Right atrium auricular region (tissue), 2 donors: ENCODE measurements around the gene NFASC. TPM values are rescaled to one million over a fixed set of nuclear protein-coding genes. Genes with fewer than 3 reads are reported as not detected.

Experiments
- DNase-seq: peaks from one replicate; pipeline ENCODE4 v3.0.0-alpha.2; 2019; ENCODE audit warnings: low spot score
- H3K27ac ChIP-seq, 2 donors: fragments of 200-600 bp; sonication (generic); 1 replicate in 1 of 2; 2 replicates in 1 of 2; pipeline ENCODE4 v1.5.1; 2016 to 2019
- H3K27me3 ChIP-seq, 2 donors: fragments of 200-600 bp; sonication (generic); one replicate each; pipeline versions ENCODE4 v1.5.1 to v1.6.0; 2017 to 2019
- H3K36me3 ChIP-seq: fragments of 200-600 bp; sonication (generic); one replicate; pipeline ENCODE4 v1.5.1; 2016
- H3K4me1 ChIP-seq, 2 donors: fragments of 200-600 bp; sonication (generic); one replicate each; pipeline versions ENCODE4 v1.5.1 to v1.6.0; 2017 to 2019
- H3K4me3 ChIP-seq, 2 donors: fragments of 200-600 bp; sonication (generic); 1 replicate in 1 of 2; 2 replicates in 1 of 2; pipeline ENCODE4 v1.5.1; 2017 to 2019; ENCODE audit warnings: mild to moderate bottlenecking in 1 of 2, moderate library complexity in 1 of 2
- H3K9me3 ChIP-seq, 2 donors: fragments of 200-600 bp; sonication (generic); one replicate each; pipeline ENCODE4 v1.5.1; 2019
- total RNA-seq, 2 donors: library from RNA; depleted of rRNA; stranded (reverse); fragments of >200 nt; gene quantifications; one replicate each; pipeline ENCODE4 v1.1.0, GENCODE V29; 2016
- TF ChIP-seq, protein P1 (sequence below), 2 donors: fragments of 200-600 bp; sonication (generic); IDR thresholded peaks; one replicate each; pipeline ENCODE4 v1.5.1; 2019; ENCODE audit warnings: antibody characterized with exemption in 2 of 2

Gene NFASC
- total RNA-seq, 2 donors from 2014 or later: 38.5 to 45.9 TPM

DNA sequence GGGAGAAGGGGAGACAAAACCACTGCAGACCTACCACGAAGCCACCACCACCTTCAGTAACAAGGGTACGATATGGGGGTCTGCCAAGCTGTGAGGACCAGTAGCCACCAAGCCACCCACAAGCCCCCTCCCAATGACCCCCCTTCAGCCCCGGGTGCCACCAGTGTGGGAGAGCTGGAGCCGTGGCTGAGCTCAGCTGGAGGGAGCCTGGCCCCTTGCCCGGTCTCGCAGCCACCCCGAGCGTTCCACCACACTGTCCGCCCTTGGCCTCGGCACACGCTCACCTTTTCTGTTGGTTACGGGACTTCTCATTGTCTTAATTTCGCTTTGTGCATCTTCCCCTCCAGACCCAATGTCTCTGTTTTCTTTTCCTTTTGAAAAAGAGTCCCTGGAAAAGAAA is 145.9 kb downstream of the NFASC start:
- Histone ChIP-seq H3K4me3 (no peak overlapping the region), H3K27me3 (no peaks in the 10 kb centered on the region), H3K4me1 (peaks cover 0 to 12% of the 10 kb centered on the region in 2 donors), H3K9me3 (no peaks in the 10 kb centered on the region), H3K36me3 (peaks cover 4% of the 10 kb centered on the region), H3K27ac (no peak overlapping the region)
- TF ChIP-seq, protein P1, sequence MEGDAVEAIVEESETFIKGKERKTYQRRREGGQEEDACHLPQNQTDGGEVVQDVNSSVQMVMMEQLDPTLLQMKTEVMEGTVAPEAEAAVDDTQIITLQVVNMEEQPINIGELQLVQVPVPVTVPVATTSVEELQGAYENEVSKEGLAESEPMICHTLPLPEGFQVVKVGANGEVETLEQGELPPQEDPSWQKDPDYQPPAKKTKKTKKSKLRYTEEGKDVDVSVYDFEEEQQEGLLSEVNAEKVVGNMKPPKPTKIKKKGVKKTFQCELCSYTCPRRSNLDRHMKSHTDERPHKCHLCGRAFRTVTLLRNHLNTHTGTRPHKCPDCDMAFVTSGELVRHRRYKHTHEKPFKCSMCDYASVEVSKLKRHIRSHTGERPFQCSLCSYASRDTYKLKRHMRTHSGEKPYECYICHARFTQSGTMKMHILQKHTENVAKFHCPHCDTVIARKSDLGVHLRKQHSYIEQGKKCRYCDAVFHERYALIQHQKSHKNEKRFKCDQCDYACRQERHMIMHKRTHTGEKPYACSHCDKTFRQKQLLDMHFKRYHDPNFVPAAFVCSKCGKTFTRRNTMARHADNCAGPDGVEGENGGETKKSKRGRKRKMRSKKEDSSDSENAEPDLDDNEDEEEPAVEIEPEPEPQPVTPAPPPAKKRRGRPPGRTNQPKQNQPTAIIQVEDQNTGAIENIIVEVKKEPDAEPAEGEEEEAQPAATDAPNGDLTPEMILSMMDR (IDR thresholded peaks at IDR 0.05): no peak
- DNase-seq: no peak

DNA sequence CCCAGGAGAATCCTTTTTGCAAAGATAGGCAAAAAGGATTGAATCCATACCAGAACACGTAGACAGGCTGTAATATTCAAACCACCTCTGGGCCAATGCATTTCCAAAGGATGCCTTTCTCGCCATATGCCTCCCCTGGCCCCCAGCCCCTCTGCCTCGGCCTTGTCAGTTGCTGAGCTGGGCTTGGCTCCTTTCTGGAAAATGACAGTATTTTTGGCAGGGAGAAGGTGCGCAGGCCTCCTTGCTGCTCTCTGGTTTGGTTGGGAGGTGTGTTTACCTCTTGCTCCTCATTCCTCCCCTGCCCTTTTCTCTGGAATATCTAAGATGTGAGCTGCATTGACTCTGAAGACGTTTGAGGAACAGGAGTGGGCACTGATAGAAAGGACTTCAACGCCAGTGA is 146.3 kb downstream of the NFASC start:
- H3K27me3 ChIP-seq: no peaks in the 10 kb centered on the region
- H3K9me3 ChIP-seq: no peaks in the 10 kb centered on the region
- peaks cover 4% of the 10 kb centered on the region for H3K36me3 ChIP-seq
- H3K27ac ChIP-seq: no peak overlapping the region
- H3K4me1 ChIP-seq: peaks cover 0 to 12% of the 10 kb centered on the region in 2 donors
- TF ChIP-seq, protein P1 (IDR thresholded peaks at IDR 0.05): no peak
- H3K4me3 ChIP-seq: no peak overlapping the region
- no peak for DNase-seq

DNA sequence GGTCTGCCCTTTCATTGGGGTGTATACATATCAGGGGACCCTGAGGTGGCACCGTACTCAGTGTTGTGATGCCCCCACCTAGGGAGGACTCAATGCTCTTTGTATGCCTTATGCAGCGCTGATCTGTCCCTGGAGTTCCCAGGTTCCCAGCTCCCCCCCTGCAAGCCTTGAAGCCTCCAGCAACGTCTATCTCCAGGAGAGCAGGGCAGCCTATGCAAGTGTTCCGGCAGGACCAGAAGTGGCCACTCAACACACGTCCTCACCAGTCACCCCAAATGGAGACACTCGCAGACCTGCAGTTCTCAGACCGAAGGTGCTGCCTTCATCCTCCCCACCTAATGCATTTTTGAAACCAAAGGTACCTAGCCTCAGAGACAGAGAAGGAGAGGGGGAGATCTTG is 147.1 kb downstream of the NFASC start:
- DNase-seq: no peak
- TF ChIP-seq, protein P1 (IDR thresholded peaks at IDR 0.05): no peak
- Histone ChIP-seq H3K4me3 (no peak overlapping the region), H3K4me1 (peaks cover 0 to 12% of the 10 kb centered on the region in 2 donors), H3K36me3 (peaks cover 4% of the 10 kb centered on the region), H3K27me3 (no peaks in the 10 kb centered on the region), H3K9me3 (no peaks in the 10 kb centered on the region), H3K27ac (no peak overlapping the region)

DNA sequence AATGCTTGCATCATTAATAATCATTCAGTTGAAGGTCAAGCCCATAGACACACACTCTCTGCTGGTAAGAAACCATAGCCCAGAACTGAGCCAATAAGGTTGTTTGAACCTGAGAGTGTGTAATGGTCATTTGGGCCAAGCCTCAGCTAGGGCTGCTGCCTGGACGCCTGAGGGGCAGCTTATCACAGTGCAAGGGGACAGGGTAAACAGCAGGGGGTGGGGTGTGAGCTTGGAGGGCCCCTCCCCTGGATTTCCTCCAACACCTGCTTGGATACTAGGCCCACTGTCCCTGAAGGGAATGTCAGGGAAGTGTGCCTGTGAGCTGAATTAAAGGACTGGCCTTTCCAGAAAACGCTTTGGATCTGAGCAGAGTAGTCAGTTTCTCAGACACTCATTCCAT is 147.7 kb downstream of the NFASC start:
- no peak for DNase-seq
- Histone ChIP-seq H3K9me3 (no peaks in the 10 kb centered on the region), H3K36me3 (peaks cover 4% of the 10 kb centered on the region), H3K27ac (no peak overlapping the region), H3K4me1 (peaks cover 0 to 12% of the 10 kb centered on the region in 2 donors), H3K27me3 (no peaks in the 10 kb centered on the region), H3K4me3 (no peak overlapping the region)
- TF ChIP-seq, protein P1 (IDR thresholded peaks at IDR 0.05): no peak

DNA sequence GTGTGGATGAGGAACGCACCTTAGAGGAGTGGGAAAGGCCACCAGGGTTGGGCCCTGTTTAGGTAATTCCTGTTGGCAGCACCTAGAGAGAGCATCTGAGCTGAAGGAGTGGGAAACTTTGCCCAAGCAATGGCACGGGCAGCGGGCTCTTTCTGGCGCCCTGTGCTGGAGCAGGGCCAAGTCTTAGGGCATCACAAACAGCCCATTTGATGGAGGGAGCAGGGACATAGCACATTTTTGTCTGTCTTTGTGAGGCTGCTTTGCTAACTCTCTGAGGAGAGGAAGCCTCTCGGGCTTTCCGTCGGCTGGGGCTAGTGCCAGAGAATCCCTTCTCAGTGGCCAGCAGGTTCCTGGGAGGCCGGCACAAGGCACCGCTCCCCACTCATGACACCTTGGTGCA is 149.8 kb downstream of the NFASC start:
- H3K9me3 ChIP-seq: no peaks in the 10 kb centered on the region
- H3K4me3 ChIP-seq: no peak overlapping the region
- no peak overlapping the region for H3K27ac ChIP-seq
- no peaks in the 10 kb centered on the region for H3K27me3 ChIP-seq
- TF ChIP-seq, protein P1 (IDR thresholded peaks at IDR 0.05): no peak
- peaks cover 4% of the 10 kb centered on the region for H3K36me3 ChIP-seq
- no peak for DNase-seq
- H3K4me1 ChIP-seq: no peaks in the 10 kb centered on the region

DNA sequence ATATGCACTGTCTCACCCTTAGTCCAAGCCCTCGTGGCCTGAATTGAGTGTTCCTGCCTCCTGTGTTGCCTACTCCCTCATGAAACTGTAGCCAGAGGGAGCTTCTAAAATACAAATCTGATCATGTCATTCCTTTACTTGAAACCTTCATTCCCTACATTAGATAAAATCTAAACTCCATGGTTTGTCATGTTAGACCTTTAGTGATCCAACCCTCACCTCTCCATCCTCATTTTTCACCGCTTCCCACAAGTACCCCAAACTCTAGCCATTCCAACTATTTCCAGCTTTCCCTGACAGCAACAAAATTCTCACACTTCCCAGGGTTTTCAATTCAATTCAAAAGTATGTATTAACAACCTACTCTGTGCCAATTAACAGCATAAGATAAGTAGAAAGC is 154.0 kb downstream of the NFASC start:
- Histone ChIP-seq H3K4me1 (no peaks in the 10 kb centered on the region), H3K9me3 (no peaks in the 10 kb centered on the region), H3K4me3 (no peak overlapping the region), H3K27ac (no peak overlapping the region), H3K36me3 (no peaks in the 10 kb centered on the region), H3K27me3 (no peaks in the 10 kb centered on the region)
- TF ChIP-seq, protein P1 (IDR thresholded peaks at IDR 0.05): no peak
- no peak for DNase-seq
